Subcutaneous abdominal adipose tissue (tissue), 5 donors: Measurements from ENCODE around the gene PIK3CB.
"Not testable (repeated sequence)": the region's sequence is repeated elsewhere in the genome, so short reads cannot be mapped to it uniquely, and the experiment has no call there.

Source experiments
- H3K27ac ChIP-seq: one replicate; pipeline ENCODE4 v1.7.0; 2013; ENCODE audit warnings: low read depth, mild to moderate bottlenecking, inconsistent platforms, low read length, moderate library complexity
- H3K27me3 ChIP-seq, 5 donors: one replicate each; pipeline ENCODE4 v1.7.0; 2013; ENCODE audit warnings: low read length in 5 of 5, inconsistent platforms in 1 of 5; ENCODE audit not compliant: control insufficient read depth in 5 of 5, insufficient read depth in 4 of 5
- H3K36me3 ChIP-seq, 5 donors: one replicate each; pipeline ENCODE4 v1.7.0; 2013; ENCODE audit warnings: low read length in 5 of 5; ENCODE audit not compliant: control insufficient read depth in 5 of 5, insufficient read depth in 5 of 5
- H3K4me1 ChIP-seq, 5 donors: one replicate each; pipeline ENCODE4 v1.7.0; 2013; ENCODE audit warnings: low read length in 5 of 5, mild to moderate bottlenecking in 3 of 5, moderate library complexity in 1 of 5; ENCODE audit not compliant: control insufficient read depth in 5 of 5, insufficient read depth in 5 of 5
- H3K4me3 ChIP-seq, 5 donors: one replicate each; pipeline ENCODE4 v1.7.0; 2013; ENCODE audit warnings: low read length in 5 of 5, low read depth in 1 of 5
- H3K9ac ChIP-seq, 5 donors: one replicate each; pipeline ENCODE4 v1.7.0; 2013; ENCODE audit warnings: low read length in 5 of 5, mild to moderate bottlenecking in 4 of 5, moderate library complexity in 3 of 5
- H3K9me3 ChIP-seq, 5 donors: one replicate each; pipeline ENCODE4 v1.7.0; 2013; ENCODE audit warnings: low read length in 5 of 5; ENCODE audit not compliant: control insufficient read depth in 5 of 5
- donor health status: healthy.
- donor health status: healthy.
- donor health status: healthy.
- donor health status: healthy.
- donor health status: healthy.

The PIK3CB gene

GRCh38 chr3:138690036-138690435, 144.7 kb downstream of the PIK3CB start:
- Histone ChIP-seq H3K27me3 (no peaks in the 10 kb centered on the region), H3K4me1 (peaks cover 0 to 6% (median 0%) of the 10 kb centered on the region in 5 donors), H3K9ac (no peak overlapping the region), H3K9me3 (no peaks in the 10 kb centered on the region), H3K36me3 (peaks cover 7 to 20% (median 14%) of the 10 kb centered on the region in 5 donors), H3K4me3 (no peak overlapping the region), H3K27ac (no peak overlapping the region)

GRCh38 chr3:138688871-138689299, 145.8 kb downstream of the PIK3CB start:
- no peak overlapping the region for H3K9ac ChIP-seq
- peaks cover 6 to 16% (median 12%) of the 10 kb centered on the region in 5 donors for H3K36me3 ChIP-seq
- H3K4me3 ChIP-seq, result no peak overlapping the region
- H3K9me3 ChIP-seq, result no peaks in the 10 kb centered on the region
- no peaks in the 10 kb centered on the region for H3K27me3 ChIP-seq
- H3K27ac ChIP-seq, result no peak overlapping the region
- peaks cover 0 to 6% (median 0%) of the 10 kb centered on the region in 5 donors for H3K4me1 ChIP-seq

- Histone ChIP-seq H3K27ac (no peak overlapping the region), H3K36me3 (peaks cover 8 to 23% (median 13%) of the 10 kb centered on the region in 5 donors), H3K27me3 (no peaks in the 10 kb centered on the region), H3K4me1 (peaks cover 0 to 6% (median 4%) of the 10 kb centered on the region in 5 donors), H3K9me3 (no peaks in the 10 kb centered on the region), H3K4me3 (no peak overlapping the region), H3K9ac (no peak overlapping the region)
Observed at GRCh38 chr3:138687236-138687635, 147.5 kb downstream of the PIK3CB start.

- peaks cover 0 to 8% (median 5%) of the 10 kb centered on the region in 5 donors for H3K4me1 ChIP-seq
Observed at GRCh38 chr3:138686771-138687221, 147.9 kb downstream of the PIK3CB start.

GRCh38 chr3:138684396-138684795, 150.3 kb downstream of the PIK3CB start:
- H3K36me3 ChIP-seq, result peaks cover 11 to 28% (median 14%) of the 10 kb centered on the region in 5 donors
- no peak overlapping the region for H3K4me3 ChIP-seq
- H3K9me3 ChIP-seq, result no peaks in the 10 kb centered on the region
- no peak overlapping the region for H3K27ac ChIP-seq
- no peaks in the 10 kb centered on the region for H3K27me3 ChIP-seq
- H3K4me1 ChIP-seq, result peaks cover 0 to 16% (median 8%) of the 10 kb centered on the region in 5 donors
- H3K9ac ChIP-seq, result no peak overlapping the region

More at GRCh38 chr3:138686771-138687221, 147.9 kb downstream of the PIK3CB start:
- H3K27me3 ChIP-seq, result no peaks in the 10 kb centered on the region
- H3K27ac ChIP-seq, result no peak overlapping the region
- no peak overlapping the region for H3K9ac ChIP-seq
- H3K4me3 ChIP-seq, result no peak overlapping the region
- H3K36me3 ChIP-seq, result peaks cover 8 to 24% (median 14%) of the 10 kb centered on the region in 5 donors
- no peaks in the 10 kb centered on the region for H3K9me3 ChIP-seq

GRCh38 chr3:138682648-138683047, 152.1 kb downstream of the PIK3CB start:
- no peaks in the 10 kb centered on the region for H3K27me3 ChIP-seq
- peaks cover 0 to 16% (median 6%) of the 10 kb centered on the region in 5 donors for H3K4me1 ChIP-seq
- peaks cover 9 to 20% (median 15%) of the 10 kb centered on the region in 5 donors for H3K36me3 ChIP-seq
- H3K9ac ChIP-seq, result no peak overlapping the region
- H3K27ac ChIP-seq, result no peak overlapping the region
- no peaks in the 10 kb centered on the region for H3K9me3 ChIP-seq
- no peak overlapping the region for H3K4me3 ChIP-seq

- peaks cover 0 to 16% (median 6%) of the 10 kb centered on the region in 5 donors for H3K4me1 ChIP-seq
- peaks cover 7 to 18% (median 12%) of the 10 kb centered on the region in 5 donors for H3K36me3 ChIP-seq
Observed at GRCh38 chr3:138681463-138682220, 153.1 kb downstream of the PIK3CB start.

GRCh38 chr3:138680974-138681373, 153.8 kb downstream of the PIK3CB start:
- peak overlapping the region; percentile 78 for H3K27ac ChIP-seq

More at GRCh38 chr3:138681463-138682220, 153.1 kb downstream of the PIK3CB start:
- H3K9ac ChIP-seq, result peak overlapping the region in 2 of 5 donors; percentile 56 to 62
- peaks cover 0 to 1% (median 0%) of the 10 kb centered on the region in 5 donors for H3K9me3 ChIP-seq
- H3K4me3 ChIP-seq, result no peak overlapping the region
- H3K27ac ChIP-seq, result peak overlapping the region; percentile 78
- no peaks in the 10 kb centered on the region for H3K27me3 ChIP-seq

GRCh38 chr3:138678874-138679392, 155.8 kb downstream of the PIK3CB start:
- H3K9me3 ChIP-seq, result peaks cover 0 to 6% (median 4%) of the 10 kb centered on the region in 5 donors
- no peak overlapping the region for H3K4me3 ChIP-seq
- peaks cover 0 to 16% (median 8%) of the 10 kb centered on the region in 5 donors for H3K4me1 ChIP-seq
- no peak overlapping the region for H3K27ac ChIP-seq
- H3K36me3 ChIP-seq, result peaks cover 9 to 22% (median 17%) of the 10 kb centered on the region in 5 donors
- H3K9ac ChIP-seq, result no peak overlapping the region
- H3K27me3 ChIP-seq, result no peaks in the 10 kb centered on the region

More at GRCh38 chr3:138680974-138681373, 153.8 kb downstream of the PIK3CB start:
- not testable (repeated sequence) for H3K9me3 ChIP-seq, H3K4me3 ChIP-seq, H3K27me3 ChIP-seq
- Histone ChIP-seq H3K36me3 (peaks cover 8 to 18% (median 11%) of the 10 kb centered on the region in 5 donors), H3K4me1 (peaks cover 0 to 16% (median 6%) of the 10 kb centered on the region in 5 donors), H3K9ac (peak overlapping the region in 2 of 5 donors; percentile 56 to 62)

GRCh38 chr3:138678086-138678485, 156.6 kb downstream of the PIK3CB start:
- H3K9ac ChIP-seq, result no peak overlapping the region
- peaks cover 10 to 23% (median 17%) of the 10 kb centered on the region in 5 donors for H3K36me3 ChIP-seq
- no peak overlapping the region for H3K27ac ChIP-seq
- peaks cover 0 to 6% (median 4%) of the 10 kb centered on the region in 5 donors for H3K9me3 ChIP-seq
- H3K27me3 ChIP-seq, result no peaks in the 10 kb centered on the region
- no peak overlapping the region for H3K4me3 ChIP-seq
- peaks cover 0 to 21% (median 8%) of the 10 kb centered on the region in 5 donors for H3K4me1 ChIP-seq
